OCI-LY7 (cell line): ENCODE results near the gene RNASE12. TPM values are rescaled to one million over a fixed set of nuclear protein-coding genes. Genes with fewer than 3 reads are reported as not detected.

Experiments used
- BruUV-seq: library from RNA; stranded (reverse); fragments of 400-500 nt; replicated peaks from 2 replicates; lab custom pipeline; 2021; lab: Mats Ljungman, UMichigan
- CTCF ChIA-PET: fragments of 300-600 bp; sonication (Branson Sonifier 250); formaldehyde crosslinking; loops from one replicate; lab custom pipeline; 2022; ENCODE audit warnings: antibody characterized with exemption; ENCODE audit not compliant: unreplicated experiment; lab: Charles Lee
- POLR2A ChIA-PET: fragments of 300-600 bp; sonication (Branson Sonifier 250); formaldehyde crosslinking; loops from one replicate; lab custom pipeline; 2022; ENCODE audit warnings: antibody characterized with exemption; lab: Charles Lee
- DNase-seq: peaks from one replicate; pipeline ENCODE4 v3.0.0-alpha.2; 2015; ENCODE audit warnings: low spot score
- H2AFZ ChIP-seq: fragments of 200-600 bp; sonication (generic), shearing (Covaris generic); 2 replicates; pipeline ENCODE4 v1.6.1; 2014; ENCODE audit warnings: mild to moderate bottlenecking, antibody characterized with exemption, low read length, moderate library complexity
- H3K27ac ChIP-seq: fragments of 200-600 bp; sonication (generic); 2 replicates; pipeline ENCODE4 v1.5.1; 2014; ENCODE audit warnings: mixed run types, low read depth, mild to moderate bottlenecking, moderate library complexity, low read length, inconsistent platforms; ENCODE audit not compliant: poor library complexity, severe bottlenecking
- H3K36me3 ChIP-seq: fragments of 200-600 bp; sonication (generic); 2 replicates; pipeline ENCODE4 v1.6.1; 2014; ENCODE audit warnings: mild to moderate bottlenecking, antibody characterized with exemption, low read length, moderate library complexity, mixed read lengths; ENCODE audit not compliant: insufficient read depth
- H3K4me1 ChIP-seq: fragments of 200-600 bp; sonication (generic); 2 replicates; pipeline ENCODE4 v1.5.1; 2014; ENCODE audit warnings: mild to moderate bottlenecking, low read length; ENCODE audit not compliant: insufficient read depth, poor library complexity, severe bottlenecking
- H3K4me2 ChIP-seq: fragments of 200-600 bp; sonication (generic); 2 replicates; pipeline ENCODE4 v1.6.1; 2014; ENCODE audit warnings: mild to moderate bottlenecking, low read length
- H3K4me3 ChIP-seq: fragments of 200-600 bp; sonication (generic); 2 replicates; pipeline ENCODE4 v1.5.1; 2014; ENCODE audit warnings: mild to moderate bottlenecking, low read depth, low read length; ENCODE audit not compliant: poor library complexity, severe bottlenecking
- H3K79me2 ChIP-seq: fragments of 200-600 bp; sonication (generic); 2 replicates; pipeline ENCODE4 v1.6.1; 2016; ENCODE audit warnings: low read depth, mild to moderate bottlenecking, low read length, moderate library complexity, mixed read lengths; ENCODE audit not compliant: insufficient read depth
- H3K9me2 ChIP-seq: fragments of 200-600 bp; sonication (generic); 2 replicates; pipeline ENCODE4 v1.6.1; 2016; ENCODE audit warnings: mild to moderate bottlenecking, low read length, mixed read lengths; ENCODE audit not compliant: insufficient read depth
- H3K9me3 ChIP-seq: fragments of 200-600 bp; sonication (generic); 2 replicates; pipeline ENCODE4 v1.6.1; 2014; ENCODE audit warnings: mild to moderate bottlenecking, mixed run types, low read length, mixed read lengths
- H4K20me1 ChIP-seq: fragments of 200-600 bp; sonication (generic); 2 replicates; pipeline ENCODE4 v1.6.1; 2014; ENCODE audit warnings: mild to moderate bottlenecking, antibody characterized with exemption, low read length, moderate library complexity, mixed read lengths; ENCODE audit not compliant: insufficient read depth
- EZH2phosphoT487 ChIP-seq: fragments of 200-600 bp; sonication (generic); IDR thresholded peaks from 2 replicates; pipeline ENCODE4 v1.6.1; 2018; ENCODE audit warnings: low read depth, borderline replicate concordance, mild to moderate bottlenecking, mixed run types, antibody characterized with exemption, low read length, moderate library complexity, mixed read lengths
- intact Hi-C: fragments of 100-400 bp; cut with micrococcal nuclease; formaldehyde crosslinking; loops from one replicate; pipeline ENCODE4 v1.10.0; 2022; ENCODE audit not compliant: unreplicated experiment
- total RNA-seq, 2 experiments: library from RNA; depleted of rRNA in 1 of 2; stranded (reverse); fragments of >200 nt in 1 of 2; shearing (Covaris generic) in 1 of 2; gene quantifications; 2 replicates each; pipeline ENCODE4 v1.2.3, GENCODE V29; 2014 to 2022
- TF ChIP-seq, protein P1 (sequence below): fragments of 200-600 bp; sonication (generic); conservative IDR thresholded peaks from 2 replicates; pipeline ENCODE4 v1.5.1; 2014; ENCODE audit warnings: mild to moderate bottlenecking, antibody characterized with exemption, low read length, moderate library complexity, mixed read lengths

Gene RNASE12
- total RNA-seq, 2 experiments from 2014 or later, result not detected

DNA sequence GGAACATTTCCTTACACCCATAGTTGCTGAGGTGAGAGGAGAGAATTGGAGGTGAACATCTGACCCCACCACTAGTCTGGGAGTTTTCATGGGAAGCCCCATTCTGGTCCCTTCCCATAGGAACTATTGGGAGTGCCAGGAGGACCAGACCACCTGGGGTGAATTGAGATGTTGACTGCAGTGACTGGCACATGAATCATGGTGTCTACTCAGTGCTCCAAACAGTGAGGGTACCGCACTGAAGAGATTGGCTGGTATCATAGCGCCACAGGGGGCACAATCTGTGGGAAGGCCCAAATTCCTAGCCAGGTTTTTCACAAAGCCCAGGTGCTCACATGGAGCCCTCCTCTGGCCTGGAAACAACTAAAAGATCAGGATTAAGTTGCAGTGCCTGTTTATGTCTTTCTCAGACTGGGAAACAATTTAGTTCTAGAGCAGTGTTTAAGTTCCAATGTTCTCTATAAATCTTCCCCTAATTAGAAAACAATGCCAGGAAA lies 26.6 kb downstream of the RNASE12 start:
- Histone ChIP-seq H2AFZ (no peak overlapping the region), H3K9me3 (no peaks in the 10 kb centered on the region), H3K27ac (no peak overlapping the region), H3K9me2 (no peaks in the 10 kb centered on the region), H3K79me2 (no peaks in the 10 kb centered on the region), H3K4me1 (no peaks in the 10 kb centered on the region), H3K36me3 (no peaks in the 10 kb centered on the region), H4K20me1 (no peaks in the 10 kb centered on the region), H3K4me2 (no peak overlapping the region), H3K4me3 (no peak overlapping the region)
- no peak for DNase-seq
- CTCF ChIA-PET, result no interaction called here
- BruUV-seq, result no TSS peak
- TF ChIP-seq, protein P1, sequence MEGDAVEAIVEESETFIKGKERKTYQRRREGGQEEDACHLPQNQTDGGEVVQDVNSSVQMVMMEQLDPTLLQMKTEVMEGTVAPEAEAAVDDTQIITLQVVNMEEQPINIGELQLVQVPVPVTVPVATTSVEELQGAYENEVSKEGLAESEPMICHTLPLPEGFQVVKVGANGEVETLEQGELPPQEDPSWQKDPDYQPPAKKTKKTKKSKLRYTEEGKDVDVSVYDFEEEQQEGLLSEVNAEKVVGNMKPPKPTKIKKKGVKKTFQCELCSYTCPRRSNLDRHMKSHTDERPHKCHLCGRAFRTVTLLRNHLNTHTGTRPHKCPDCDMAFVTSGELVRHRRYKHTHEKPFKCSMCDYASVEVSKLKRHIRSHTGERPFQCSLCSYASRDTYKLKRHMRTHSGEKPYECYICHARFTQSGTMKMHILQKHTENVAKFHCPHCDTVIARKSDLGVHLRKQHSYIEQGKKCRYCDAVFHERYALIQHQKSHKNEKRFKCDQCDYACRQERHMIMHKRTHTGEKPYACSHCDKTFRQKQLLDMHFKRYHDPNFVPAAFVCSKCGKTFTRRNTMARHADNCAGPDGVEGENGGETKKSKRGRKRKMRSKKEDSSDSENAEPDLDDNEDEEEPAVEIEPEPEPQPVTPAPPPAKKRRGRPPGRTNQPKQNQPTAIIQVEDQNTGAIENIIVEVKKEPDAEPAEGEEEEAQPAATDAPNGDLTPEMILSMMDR, result no peak
- no peak for TF ChIP-seq EZH2phosphoT487
- intact Hi-C loops, result no loop called here
- POLR2A ChIA-PET, result no interaction called here

DNA sequence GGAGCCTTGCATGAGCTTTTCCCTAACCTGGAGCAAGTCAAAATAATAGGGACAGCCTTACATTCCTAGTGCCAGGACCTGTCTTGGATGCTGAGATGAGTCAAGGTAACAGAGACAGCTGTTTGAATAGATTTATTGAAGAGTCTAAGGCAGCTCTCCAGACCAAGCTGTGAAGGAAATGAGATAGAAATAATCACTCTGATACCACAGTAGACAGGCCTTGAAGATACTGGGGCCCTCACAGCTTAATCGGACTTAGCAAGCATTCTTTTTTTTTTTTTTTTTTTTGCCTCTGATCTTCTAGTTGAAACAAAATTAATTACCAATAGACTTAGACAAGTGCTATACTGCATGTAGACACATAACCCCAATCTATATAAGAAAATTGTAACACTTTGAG lies 27.2 kb downstream of the RNASE12 start:
- Histone ChIP-seq H3K4me1 (no peaks in the 10 kb centered on the region), H3K9me3 (no peaks in the 10 kb centered on the region), H3K36me3 (no peaks in the 10 kb centered on the region), H4K20me1 (no peaks in the 10 kb centered on the region), H3K79me2 (no peaks in the 10 kb centered on the region), H3K9me2 (no peaks in the 10 kb centered on the region), H3K27ac (no peak overlapping the region), H3K4me3 (no peak overlapping the region), H3K4me2 (no peak overlapping the region), H2AFZ (no peak overlapping the region)
- TF ChIP-seq, protein P1, result no peak
- TF ChIP-seq EZH2phosphoT487, result no peak
- intact Hi-C loops, result no loop called here
- DNase-seq, result no peak
- BruUV-seq, result no TSS peak
- CTCF ChIA-PET, result no interaction called here
- POLR2A ChIA-PET, result interaction anchor here (0.6 to 0.8 kb wide), 2 partner anchors 15 to 343 kb away, joined by 3 to 5 read pairs; no protein-coding TSS in a partner anchor

DNA sequence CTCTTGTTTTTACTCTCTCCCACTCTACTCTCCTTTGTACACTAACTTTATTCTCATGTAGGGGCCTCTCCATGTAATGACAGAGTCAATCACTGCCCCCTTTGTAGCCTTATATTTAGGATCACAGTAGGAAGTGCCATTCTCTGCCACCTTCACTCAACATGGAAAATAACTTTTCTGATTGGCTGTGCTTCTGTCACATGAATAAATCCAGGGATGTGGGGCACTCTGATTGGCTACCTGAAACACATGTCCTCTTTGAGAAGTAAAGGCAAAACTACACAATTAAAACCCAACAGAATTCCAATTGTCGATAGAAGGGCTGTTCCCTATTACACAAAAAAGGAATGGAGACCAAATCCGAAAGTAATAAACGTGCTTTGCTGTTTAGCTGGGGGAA lies 30.2 kb downstream of the RNASE12 start, which contains the start of gene RNASE9:
RNASE9 (minus strand) TSS at position 87 of the 400 bp plus-strand sequence.
- DNase-seq, result no peak
- CTCF ChIA-PET, result no interaction called here
- Histone ChIP-seq H3K9me2 (no peaks in the 10 kb centered on the region), H3K4me3 (no peak within 1 kb of the TSS), H3K4me1 (no peaks in the 10 kb centered on the region), H3K4me2 (no peak within 1 kb of the TSS), H3K27ac (no peak within 1 kb of the TSS), H2AFZ (0 out of 2 replicates have a peak within 1 kb of the TSS, but pooled peaks have one; percentile 23), H3K79me2 (no peaks in the 10 kb centered on the region), H3K9me3 (no peaks in the 10 kb centered on the region), H3K36me3 (no peaks in the 10 kb centered on the region), H4K20me1 (no peaks in the 10 kb centered on the region)
- TF ChIP-seq, protein P1, result no peak
- TF ChIP-seq EZH2phosphoT487, result no peak
- intact Hi-C loops, result no loop called here
- POLR2A ChIA-PET, result interaction anchor here (0.5 to 0.6 kb wide), 2 partner anchors 15 to 286 kb away, joined by 3 read pairs; no protein-coding TSS in a partner anchor
- no TSS peak for BruUV-seq
